CD4-positive, alpha-beta T cell treated with Interleukin-15 for 4 hours (primary cell): ENCODE data around the gene SIRT2.
A peak's percentile ranks its signal among the peaks of the same experiment; 100 is the strongest.
"Not testable (repeated sequence)": the region's sequence is repeated elsewhere in the genome, so short reads cannot be mapped to it uniquely, and the experiment has no call there.

Source experiments
- DNase-seq: peaks from one replicate; pipeline ENCODE4 v3.0.0-alpha.2; 2020; ENCODE audit warnings: low spot score

The SIRT2 gene

DNA sequence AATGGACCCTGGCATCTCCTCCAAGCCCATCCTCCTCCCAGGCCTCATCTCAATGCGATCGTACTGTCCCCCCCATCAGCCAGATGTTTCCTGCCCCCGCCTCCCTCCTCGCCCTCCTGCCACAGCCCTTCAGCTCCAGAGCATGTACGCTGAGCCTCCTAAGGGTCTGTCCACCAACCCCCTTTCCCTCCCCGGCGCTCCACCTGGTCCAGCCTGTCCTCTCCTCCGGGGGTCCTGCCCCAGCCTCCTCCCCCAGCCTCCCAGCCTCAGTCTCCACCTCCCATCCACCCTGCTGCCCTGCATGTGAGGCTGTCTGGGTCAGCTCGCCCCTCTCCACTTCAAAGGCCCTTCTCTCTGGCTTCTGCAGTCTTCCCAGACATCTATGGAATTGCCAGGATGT, 4.5 kb downstream of the SIRT2 start:
- DNase-seq = no peak

DNA sequence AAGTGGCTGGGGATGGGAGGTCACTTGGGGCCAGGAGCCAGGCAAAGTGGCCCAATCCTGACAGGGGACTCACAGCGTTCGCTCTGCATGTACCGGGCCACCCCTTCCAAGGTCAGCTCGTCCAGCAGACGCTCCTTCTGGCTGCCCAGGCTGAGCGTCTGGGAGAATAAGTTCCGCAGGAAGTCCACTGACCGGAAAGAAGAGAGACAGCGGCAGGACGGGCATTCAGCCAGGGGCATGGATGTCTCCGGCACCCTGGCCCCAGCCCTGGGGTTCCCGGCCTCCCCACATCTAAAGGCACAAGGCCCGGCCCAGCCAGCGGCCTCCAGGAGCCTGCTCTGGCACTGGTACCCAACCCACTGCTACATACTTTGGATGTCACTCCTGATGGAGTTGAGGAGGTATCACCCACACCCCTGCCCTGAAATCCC, 6.1 kb downstream of the SIRT2 start:
- no peak for DNase-seq

DNA sequence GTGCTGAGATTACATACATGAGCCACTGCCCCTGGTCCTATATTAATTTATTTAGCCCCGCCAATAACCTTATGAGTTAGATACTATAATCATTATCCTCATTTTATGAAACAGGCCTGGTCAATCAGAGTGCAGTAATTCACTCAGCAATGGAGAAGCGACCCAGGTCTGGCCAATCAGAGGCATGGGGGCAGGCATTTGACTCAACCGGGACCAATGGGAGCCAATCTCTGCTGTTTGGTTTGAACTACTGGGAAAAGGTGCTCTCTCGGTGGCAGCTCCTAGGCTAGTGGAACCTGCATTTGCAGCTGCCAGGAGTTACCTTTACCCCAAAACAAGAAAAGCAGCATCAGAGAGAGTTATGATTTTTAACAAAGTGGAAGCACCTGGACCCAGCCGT, 6.6 kb downstream of the SIRT2 start:
- DNase-seq = no peak

DNA sequence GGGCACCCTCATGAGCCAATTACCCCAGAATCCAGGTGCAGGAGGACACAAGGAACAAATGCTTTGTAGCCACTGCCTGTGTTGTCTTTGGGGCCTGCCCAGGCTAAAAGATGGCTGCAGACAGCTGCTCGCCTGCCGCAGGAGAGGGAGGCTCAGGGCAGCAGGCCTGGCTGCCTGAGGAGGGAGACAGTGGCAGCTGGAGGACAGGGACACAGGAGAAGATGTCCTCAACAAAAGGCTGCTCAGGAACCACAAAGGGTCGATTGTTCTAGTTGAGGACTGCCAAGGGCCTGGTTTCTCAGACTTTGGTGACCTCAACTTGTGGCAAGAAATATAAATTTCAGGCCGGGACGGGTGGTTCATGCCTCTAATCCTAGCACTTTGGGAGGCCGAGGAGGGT, 7.6 kb downstream of the SIRT2 start:
- no peak for DNase-seq

DNA sequence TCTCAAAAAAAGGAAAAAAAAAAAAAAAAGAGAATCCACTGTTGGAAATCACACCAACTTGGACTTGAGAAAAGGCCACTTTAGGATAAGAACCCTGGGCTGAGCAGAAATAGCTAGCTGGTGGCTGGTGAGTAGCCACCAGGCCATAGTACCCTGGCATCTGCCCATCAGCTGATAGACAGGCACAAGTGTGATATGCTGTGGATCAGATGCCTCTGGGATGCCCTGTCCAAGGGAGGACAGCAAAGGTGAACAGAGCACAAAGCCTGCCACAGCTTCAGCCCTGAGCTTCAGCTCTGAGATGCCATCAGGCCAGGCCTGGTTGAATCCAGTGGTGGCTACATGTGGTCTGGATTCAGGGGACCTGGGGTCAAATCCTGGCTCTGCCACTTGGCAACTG, 8.7 kb downstream of the SIRT2 start:
- no peak for DNase-seq

DNA sequence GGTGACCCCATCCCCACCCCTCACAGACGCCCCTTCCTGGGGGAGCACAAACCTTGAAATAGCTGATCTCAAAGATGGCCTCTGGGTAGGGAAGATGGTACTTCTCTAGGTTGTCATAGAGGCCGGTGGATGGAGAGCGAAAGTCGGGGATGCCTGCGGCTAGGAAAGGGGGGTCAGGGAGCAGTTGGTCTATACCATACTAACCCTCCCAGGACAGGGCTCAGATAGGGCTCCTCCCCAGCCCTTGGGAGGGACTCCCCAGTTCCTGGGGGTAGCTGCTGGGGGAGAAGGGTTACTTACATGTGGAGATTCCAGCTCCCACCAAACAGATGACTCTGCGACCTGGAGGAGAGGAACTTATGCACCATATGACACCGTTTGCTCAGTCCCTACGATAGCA, 9.6 kb downstream of the SIRT2 start:
- no peak for DNase-seq

DNA sequence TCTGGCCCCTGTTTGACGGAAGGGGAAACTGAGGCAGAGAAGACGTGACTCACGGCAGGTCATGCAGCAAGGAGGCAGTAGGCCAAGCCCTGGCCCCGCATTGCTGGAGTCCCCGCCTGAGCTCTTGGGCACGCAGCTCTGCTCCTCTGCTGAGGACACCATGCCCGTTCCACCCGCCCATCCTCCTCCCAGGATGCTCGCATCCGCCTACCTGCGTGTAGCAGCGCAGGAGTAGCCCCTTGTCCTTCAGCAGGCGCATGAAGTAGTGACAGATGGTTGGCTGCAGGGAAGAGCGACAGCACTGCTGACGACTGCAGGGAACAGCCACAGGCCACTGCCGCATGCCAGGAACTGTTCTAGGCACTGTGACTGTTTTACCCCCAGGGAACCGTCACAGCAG, 10.5 kb downstream of the SIRT2 start:
- no peak for DNase-seq

DNA sequence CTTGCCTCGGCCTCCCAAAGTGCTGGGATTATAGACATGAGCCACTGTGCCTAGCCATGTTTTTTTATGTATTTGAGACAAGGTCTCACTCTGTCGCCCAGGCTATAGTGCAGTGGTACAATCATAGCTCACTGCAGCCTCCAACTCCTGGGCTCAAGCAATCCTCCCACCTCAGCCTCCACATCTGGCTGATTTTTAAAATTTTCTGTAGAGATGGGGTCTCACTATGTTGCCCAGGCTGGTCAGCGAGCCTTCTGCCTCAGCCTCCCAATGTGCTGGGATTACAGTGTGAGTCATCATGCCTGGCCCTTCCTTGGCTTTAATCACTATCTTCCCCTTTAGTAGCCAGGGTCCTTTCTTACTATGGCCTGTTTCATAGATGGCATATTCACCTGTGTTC, 14.7 kb downstream of the SIRT2 start:
- DNase-seq = not testable (repeated sequence)

DNA sequence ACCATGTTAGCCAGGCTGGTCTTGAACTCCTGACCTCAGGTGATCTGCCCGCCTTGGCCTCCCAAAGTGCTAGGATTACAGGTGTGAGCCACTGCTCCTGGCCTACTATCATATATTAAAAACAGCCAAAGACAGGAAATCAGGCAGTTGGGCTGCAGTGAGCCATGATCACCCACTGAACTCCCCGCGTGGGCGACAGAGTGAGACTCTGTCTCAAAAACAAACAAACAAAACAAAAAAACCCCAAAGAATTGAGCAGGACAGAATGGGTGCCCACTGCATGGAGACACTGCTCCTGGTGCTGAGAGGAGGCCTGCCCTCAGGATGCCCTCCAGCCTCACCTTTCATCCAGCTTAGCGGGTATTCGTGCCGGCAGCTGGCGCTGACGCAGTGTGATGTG, 16.1 kb downstream of the SIRT2 start:
- DNase-seq = no peak

DNA sequence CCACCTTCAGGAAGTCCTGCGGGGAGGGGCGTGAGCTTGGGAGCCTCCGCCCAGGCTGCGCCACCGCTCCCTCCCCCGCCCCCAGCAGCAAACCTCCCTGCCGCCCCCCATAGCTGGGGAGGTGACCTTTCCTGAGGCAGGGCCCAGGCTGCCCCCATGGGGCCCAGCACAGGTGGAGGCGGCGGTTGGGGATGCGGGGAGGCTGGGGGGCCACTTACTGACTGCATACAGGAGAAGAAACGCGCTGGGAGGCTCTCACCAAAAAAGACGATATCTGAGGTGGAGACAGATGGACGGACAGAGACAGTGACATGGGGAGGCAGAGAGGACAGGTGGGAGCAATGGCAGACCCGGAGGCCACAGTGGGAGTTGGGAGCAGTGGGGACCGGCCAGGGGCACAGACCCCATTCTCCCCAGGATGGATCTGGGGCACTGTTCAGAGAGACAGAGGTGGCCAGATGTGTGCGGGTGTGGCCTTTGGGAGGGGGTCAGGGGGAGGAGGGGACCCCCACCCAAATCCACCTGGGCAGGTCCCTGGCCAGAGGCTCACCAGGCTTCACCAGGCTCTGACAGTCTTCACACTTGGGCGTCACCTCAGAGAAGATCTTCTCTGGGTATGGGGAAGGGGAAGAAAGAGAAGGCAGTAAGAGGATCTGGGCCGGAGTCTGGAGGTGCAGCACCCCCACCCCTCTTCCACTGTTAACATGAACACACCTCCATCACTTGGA, 18.4 kb downstream of the SIRT2 start:
- no peak for DNase-seq

DNA sequence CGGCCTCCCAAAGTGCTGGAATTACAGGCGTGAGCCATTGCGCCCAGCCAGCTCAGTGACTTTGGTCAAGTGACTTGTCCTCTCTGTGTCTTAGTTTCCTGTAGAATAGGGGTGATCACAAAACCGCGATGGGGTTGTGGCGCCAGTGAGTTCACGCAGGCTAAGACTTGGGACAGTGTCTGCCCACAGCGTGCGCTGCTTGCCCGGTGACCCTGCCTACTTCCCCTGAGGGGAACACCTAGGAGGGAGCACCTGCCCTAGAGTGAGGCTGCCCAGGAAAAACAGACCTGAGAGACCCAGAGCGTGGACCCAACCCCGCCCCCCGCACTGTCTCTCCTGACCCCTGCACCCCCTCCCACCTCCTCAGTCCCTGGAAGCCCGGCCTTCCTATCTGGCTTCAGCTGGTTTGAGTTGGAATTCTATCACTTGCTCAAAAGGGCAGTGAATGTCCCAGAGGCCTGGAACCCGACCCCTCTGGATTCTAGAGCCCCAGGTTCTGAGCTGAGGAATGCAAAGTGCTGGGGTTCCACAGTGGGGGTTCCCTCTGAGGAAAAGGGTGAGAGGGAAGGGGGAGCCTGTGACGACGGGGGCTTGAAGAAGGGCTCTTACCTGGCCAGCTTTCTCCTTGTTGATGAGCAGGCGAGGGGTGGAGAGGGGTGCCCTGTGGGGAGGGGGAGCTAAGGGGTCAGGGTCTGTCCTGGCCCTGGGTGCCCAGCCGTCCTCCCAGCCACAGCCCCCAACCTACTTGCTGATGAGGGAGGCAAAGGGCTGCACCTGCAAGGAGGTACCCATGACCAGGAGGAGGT, 19.1 kb downstream of the SIRT2 start:
- DNase-seq = no peak

DNA sequence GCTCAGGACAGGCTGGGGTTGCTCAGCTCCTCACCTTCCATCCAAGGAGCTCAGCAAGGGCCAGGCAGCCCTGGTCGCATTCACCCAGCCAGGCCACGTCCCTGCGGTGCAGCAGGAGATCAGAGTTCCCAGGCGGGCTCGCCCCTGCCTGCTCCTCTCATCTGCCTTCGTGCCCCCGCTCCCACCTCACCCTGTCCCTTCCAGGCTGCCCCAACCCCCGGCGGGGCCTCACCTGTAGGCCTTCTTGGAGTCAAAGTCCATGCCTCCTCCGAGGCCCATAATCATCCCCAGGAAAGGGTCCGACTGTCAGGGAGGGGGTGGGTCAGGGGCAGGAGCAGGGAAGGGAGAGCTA, 20.0 kb downstream of the SIRT2 start:
- no peak for DNase-seq

DNA sequence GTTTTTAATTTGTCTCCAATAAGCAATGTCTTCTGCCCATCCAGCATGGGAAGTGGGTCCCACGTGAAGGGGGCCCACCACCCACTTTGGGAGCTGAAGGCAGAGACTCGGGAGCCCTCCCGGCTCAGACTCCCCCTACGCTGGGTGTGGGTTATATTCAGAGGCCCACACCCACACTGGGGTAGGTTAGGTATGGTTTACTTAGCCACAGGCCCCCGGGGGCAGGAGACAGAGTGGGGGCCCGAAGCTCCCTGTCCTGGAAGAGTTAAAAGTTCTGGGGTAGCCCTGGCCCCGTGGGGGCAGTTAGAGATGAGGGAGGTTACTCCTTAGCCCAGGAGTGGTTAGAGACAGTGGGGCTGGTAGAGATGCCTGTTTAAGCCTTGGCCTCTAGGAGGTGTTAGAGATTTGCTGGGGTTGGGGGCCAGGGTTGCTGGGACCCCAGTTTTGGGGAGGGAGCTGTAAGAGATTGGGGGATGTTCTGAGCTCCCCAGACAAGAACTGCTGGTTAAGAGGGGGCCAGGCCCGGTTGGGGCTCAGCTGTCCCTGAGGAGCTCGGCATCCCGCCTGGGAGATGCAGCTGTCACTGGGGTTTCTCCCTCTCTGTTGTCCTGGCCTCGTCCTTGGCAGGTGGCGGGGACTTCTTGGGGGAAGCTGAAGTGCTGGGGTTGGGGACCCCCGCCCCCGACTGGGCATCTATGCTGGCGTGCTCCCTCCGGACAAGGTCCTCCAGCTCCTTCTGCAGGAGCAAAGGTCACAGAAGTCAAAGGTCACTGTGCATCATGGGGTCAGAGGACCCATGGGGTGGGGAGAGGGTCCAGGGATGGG, 20.6 kb downstream of the SIRT2 start:
- DNase-seq = no peak

DNA sequence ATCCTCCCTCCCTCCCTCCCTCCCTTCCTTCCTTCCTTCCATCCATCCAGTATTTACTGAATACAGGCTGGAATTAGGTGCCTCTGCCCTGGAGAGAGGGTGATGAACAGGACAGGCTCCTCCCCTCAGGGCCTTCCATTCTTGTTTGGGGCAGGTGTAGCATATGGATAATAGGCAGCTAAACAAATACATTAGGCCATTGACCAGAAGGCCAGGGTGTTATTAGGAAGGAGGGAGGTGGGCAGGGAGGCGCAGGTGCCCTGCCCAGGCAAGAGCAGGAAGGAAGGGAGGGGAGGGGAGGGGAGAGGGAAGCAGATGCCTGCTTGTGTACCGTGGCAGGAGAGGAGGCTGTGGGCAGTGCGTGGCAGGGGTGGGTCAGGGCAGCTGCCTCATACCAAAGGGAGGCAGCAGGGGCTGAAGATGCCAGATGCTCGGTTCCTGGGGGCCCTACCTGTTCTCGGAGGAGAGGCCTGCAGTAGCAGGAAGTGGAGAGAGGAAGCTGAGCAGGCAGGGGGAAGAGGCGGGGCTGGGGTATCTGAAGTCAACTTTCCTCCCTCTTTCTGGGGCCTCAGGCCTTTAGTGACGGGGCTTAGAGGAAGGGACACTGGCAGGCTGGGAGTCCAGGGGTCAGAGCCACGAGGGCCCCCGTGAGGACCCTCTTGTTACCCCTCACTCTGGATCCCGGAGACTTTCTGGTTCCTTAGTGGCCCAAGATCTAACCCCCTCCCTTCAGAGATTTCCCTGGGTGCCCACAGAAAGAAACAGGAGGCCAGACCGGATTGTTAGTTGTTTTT, 21.4 kb downstream of the SIRT2 start, which contains the start of gene RINL:
TSS of gene RINL (minus strand) at position 495 of the 794 bp plus-strand sequence. CDS start 1,533 bp downstream, outside the sequence.
- peak; percentile 74 for DNase-seq

DNA sequence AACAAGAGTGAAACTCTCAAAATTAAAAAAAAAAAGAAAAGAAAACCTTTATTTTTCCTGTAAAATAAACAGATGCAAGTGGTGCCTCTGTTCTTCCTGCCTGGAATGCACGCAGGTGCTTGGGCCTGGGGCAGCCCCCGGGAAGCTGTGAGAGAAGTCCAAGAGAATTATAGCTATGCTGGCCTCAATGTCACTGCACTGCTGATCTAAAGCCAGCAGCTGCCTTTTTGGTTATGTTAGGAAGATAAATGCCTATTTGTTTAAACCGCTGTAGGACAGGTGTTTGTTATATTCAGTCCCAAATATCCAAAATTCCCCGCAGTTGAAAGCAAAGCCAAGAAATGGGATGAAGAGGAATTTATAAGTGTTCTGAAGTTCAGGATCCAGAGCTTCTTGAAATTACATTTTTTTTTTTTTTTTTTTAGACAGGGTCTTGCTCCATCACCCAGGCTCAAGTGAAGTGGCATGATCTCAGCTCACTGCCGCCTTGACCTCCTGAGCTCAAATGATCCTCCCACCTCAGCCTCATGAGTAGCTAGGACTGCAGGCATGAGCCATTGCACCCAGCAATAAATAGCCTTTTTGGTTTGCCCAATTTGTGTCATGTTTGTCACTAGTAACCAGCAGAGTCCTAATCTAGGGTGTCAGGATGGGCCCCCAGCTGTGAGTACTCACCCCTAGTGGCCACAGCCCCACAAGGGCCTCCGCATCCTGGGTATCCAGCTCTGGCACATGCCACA, 23.6 kb downstream of the SIRT2 start:
- no peak for DNase-seq

DNA sequence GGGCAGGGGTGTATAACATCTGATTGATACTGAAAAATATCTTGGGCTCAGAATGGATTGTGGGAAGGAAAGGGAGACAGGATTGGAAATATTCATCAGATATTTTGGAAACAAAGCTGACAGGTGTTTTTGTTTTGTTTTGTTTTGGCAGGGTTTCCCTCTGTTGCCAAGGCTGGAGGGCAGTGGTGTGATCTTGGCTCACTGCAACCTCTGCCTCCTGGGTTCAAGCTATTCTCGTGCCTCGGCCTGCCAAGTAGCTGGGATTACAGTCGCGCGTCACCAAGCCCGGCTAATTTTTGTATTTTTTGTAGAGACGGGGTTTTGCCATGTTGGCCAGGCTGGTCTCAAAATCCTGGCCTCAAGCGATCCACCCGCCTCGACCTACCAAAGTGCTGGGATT, 26.0 kb downstream of the SIRT2 start:
- not testable (repeated sequence) for DNase-seq

DNA sequence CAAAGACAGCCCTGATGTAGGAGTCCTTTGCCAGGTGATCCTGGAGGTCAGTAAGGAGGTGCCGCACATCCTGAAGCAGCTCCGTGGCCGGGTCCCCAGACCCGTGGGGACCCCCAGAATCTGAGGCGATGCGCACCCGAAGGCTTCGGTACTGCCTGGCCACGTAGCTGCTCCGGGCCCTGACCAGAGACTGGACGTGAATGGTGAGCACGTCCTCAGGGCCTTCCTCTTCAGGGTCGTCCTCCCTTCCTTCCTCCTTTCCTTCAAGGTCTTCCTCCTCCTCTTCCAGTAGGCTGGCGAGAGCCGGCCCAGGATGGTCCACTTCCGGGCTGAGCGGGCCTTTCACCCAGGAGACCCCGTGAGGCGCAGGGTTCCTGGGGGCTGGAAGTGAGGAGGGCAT, 28.8 kb downstream of the SIRT2 start:
- no peak for DNase-seq

DNA sequence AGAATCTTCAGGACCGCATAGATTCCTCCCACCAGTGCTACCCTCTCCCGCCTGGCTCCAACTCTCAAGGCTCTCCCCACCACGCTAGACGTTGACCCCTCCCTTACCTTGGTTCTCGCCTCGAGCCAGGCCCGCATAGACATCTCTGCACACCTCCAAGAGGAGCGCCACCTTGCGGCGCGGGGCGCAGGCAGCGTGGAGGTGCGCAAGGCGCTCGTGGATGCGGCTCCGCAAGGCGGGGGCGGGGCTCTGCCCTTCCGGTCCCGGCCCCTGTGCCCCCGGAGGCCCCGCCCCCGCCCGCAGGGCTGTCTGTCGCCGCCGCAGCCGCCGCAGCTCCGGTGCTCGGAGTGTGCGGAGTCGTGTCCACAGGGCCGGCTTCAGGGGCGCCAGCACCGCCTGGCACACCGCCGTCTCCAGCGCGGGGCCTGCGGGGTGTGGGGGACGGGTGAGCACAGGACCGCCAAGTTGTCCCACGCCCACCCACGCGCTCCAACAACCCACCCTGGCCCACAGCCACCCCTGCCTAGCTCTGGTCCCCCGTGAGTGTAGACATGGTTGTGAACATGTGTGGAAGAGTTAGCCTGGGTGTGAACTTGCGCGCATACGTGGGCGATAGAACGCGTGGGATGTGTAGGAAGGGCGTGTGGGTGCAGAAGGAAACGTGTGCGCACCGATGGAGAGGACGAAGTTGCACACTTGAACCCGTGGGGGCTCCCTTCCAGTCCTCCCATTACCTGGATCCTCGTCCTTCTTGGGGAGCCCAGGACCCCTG, 29.4 kb downstream of the SIRT2 start:
- DNase-seq = peak; percentile 96

DNA sequence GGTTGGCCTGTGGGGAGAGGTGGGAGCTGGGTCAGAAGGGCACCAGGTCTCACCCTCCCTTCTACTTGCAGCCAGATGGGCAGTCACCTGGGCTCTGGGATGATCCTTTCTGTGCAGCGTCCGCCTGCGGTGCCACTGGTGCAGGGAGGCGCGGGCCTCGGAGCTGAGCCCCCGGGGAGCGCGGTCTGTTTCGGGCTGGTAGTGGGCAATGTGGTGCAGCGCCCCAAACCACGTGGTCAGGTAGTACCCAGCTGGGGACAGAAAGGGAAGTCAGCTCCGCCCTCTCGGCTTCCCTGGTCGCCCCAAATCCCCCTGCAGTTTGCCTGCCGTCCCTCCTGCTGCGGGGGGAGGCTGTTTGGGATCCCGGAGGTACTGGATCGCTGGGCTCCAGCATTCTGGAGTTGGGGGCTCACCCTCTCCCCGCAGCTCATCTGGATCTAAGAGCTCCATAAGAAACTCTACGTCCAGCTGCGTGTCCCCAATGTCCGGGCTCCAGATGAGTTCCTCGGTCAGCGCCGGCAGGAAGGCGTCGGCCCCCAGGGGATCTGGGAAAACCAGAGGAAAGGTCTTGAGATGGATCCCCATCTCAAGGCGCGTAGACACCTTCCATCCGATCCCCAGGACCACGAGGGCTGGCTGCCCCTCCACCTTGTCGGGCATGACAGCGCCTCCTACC, 30.1 kb downstream of the SIRT2 start:
- DNase-seq = peak; percentile 17

DNA sequence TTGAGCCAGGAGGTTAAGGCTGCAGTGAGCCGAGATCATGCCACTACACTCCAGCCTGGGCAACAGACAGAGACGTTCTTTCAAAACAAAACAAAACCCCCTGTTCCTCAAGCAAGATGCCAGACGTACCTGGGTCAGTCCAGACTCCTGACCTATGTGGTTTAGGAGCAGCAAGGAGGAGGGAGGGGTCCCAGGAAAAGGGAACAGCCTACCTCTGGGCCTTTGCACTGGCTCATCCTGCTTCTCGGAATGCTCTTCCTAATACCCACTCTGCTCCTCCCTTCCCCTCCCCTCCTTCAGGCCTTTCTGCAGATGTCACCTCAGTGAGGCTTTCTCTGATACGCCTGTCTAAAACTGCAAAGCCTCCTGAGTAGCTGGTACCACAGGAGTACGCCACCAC, 30.9 kb downstream of the SIRT2 start:
- no peak for DNase-seq
